HS-27A (cell line): ENCODE data around the gene ADNP.
A peak's percentile ranks its signal among the peaks of the same experiment; 100 is the strongest.

Experiments used
- DNase-seq: peaks from one replicate; pipeline ENCODE4 v3.0.0-alpha.2; 2012; ENCODE audit warnings: low read depth, missing footprints

The ADNP gene

GRCh38 chr20:50848846-50849673 is 82.2 kb downstream of the ADNP start:
- DNase-seq, result no peak

- DNase-seq, result no peak
Measured at GRCh38 chr20:50848341-50848808, 82.9 kb downstream of the ADNP start.

GRCh38 chr20:50845566-50846215 is 85.5 kb downstream of the ADNP start:
- no peak for DNase-seq

- DNase-seq, result peak; percentile 9
Measured at GRCh38 chr20:50844430-50845100, 86.7 kb downstream of the ADNP start.

- DNase-seq, result no peak
Measured at GRCh38 chr20:50843331-50844276, 87.6 kb downstream of the ADNP start.

GRCh38 chr20:50842821-50843220 is 88.4 kb downstream of the ADNP start:
- DNase-seq, result no peak
